ENCODE data around the gene ITPRIPL2.

The ITPRIPL2 gene

GRCh38 chr16:19126300-19126699 lies 12.5 kb downstream of the ITPRIPL2 start:
- no peak for TF ChIP-seq CTCF (conservative IDR thresholded peaks at IDR 0.05; ENCODE audit: low read depth, low read length)
- no peak overlapping the region for H3K4me3 ChIP-seq (ENCODE audit: low read length)
- no peak for DNase-seq (ENCODE audit: low read depth)

- no peak for DNase-seq (ENCODE audit: low read depth)
- TF ChIP-seq CTCF (conservative IDR thresholded peaks at IDR 0.05; ENCODE audit: low read depth, low read length), result no peak
- H3K4me3 ChIP-seq (ENCODE audit: low read length), result no peak overlapping the region
These were observed 13.4 kb downstream of the ITPRIPL2 start for GRCh38 chr16:19127205-19127604.

DNA sequence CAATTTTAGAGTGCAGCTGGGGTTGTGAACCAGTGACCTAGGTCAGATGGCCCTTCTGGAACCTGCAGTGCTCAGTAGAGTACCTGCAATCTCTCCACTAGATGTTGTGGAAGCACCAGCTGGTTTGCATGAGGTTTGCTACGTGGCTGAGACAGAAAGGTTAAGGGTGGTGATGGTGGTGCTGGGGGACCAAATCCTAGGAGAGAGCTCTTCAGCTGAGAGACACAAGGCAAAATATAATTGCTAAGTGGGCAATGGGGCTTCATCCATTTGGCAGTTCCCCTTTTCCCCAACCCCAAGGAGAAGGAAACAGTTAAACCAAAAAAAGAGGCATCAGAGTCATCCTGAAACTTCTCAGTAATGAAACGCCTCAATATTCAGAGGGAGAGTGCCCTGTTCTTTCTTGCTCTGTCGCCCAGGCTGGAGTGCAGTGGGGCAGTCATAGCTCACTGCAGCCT lies 13.9 kb downstream of the ITPRIPL2 start:
- TF ChIP-seq CTCF (conservative IDR thresholded peaks at IDR 0.05; ENCODE audit: low read depth, low read length), result no peak
- no peak for DNase-seq (ENCODE audit: low read depth)

DNA sequence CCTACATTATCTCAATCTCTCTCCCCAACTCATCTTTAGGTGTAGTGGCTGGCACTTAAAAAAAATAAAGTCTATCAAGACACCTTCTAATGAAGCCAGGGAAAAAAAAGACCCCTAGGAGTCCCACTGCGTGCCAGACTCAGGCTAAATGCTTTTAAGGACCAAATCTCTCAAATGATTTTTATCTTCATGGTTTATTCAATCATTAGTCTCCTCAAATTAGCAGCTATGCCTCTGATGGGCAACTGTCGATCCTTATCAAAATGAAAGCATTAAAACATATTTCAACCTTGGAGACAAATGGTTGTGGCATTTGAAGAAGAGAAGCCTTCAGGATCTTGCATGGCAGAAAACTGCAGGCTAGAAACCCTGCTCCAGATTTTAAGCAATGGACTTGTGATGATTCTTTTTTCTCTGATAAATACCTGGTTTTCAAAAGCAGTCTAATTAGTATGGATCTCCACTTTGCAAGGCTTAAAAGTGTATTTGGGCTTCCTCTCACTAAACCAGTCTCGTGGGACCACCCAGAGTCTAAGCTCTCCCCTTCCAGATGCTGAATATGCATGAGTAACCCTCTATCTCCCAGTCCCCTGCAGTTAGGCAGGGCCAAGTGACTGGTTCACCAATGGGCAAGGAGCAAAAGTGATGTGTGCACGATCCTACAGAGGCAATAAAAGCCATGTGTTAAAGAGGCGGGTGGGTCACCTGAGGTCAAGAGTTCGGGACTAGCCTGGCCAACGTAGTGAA lies 14.9 kb downstream of the ITPRIPL2 start:
- no peak for DNase-seq (ENCODE audit: low read depth)
- H3K4me3 ChIP-seq (ENCODE audit: low read length), result no peak overlapping the region
- no peak for TF ChIP-seq CTCF (conservative IDR thresholded peaks at IDR 0.05; ENCODE audit: low read depth, low read length)

More for the DNA sequence above, 13.9 kb downstream of the ITPRIPL2 start:
- no peak overlapping the region for H3K4me3 ChIP-seq (ENCODE audit: low read length)

DNA sequence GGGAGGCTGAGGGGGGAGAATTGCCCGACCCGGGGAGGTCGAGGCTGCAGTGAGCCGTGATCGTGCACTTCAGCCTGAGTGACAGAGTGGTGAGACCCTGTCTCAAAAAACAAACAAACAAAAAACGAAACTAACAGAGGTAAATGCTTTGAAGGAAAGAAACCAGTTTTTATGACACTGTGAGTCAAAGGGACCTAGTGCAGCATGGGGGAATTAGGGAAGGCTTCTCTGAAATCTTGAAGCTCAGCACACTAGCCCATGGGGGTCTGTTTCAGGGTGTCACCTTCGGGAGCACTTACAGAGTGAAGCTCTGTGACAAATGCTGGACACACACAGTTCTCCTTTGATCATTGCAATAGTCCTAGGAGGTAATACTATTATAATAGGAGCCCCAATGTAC lies 16.6 kb downstream of the ITPRIPL2 start:
- no peak for TF ChIP-seq CTCF (conservative IDR thresholded peaks at IDR 0.05; ENCODE audit: low read depth, low read length)
- H3K4me3 ChIP-seq (ENCODE audit: low read length), result no peak overlapping the region
- no peak for DNase-seq (ENCODE audit: low read depth)

GRCh38 chr16:19130852-19131824 lies 17.4 kb downstream of the ITPRIPL2 start:
- no peak overlapping the region for H3K4me3 ChIP-seq (ENCODE audit: low read length)
- TF ChIP-seq CTCF (conservative IDR thresholded peaks at IDR 0.05; ENCODE audit: low read depth, low read length), result no peak
- no peak for DNase-seq (ENCODE audit: low read depth)

Measured in retinal pigment epithelial cell (primary cell).